ENCODE measurements around the gene TPST2. TPM values are rescaled to one million over a fixed set of nuclear protein-coding genes. Genes with fewer than 3 reads are reported as not detected.
A peak's percentile ranks its signal among the peaks of the same experiment; 100 is the strongest.

Gene TPST2
- total RNA-seq, result 10 to 100 TPM; 16.7 to 44.8 (median 20.6) TPM
- 10 to 100 TPM; 14.4 to 30.5 TPM for polyA plus RNA-seq
- 23.3 reads per million, percentile 54 among the genes with 10 or more reads in this experiment for total RNA-seq

DNA sequence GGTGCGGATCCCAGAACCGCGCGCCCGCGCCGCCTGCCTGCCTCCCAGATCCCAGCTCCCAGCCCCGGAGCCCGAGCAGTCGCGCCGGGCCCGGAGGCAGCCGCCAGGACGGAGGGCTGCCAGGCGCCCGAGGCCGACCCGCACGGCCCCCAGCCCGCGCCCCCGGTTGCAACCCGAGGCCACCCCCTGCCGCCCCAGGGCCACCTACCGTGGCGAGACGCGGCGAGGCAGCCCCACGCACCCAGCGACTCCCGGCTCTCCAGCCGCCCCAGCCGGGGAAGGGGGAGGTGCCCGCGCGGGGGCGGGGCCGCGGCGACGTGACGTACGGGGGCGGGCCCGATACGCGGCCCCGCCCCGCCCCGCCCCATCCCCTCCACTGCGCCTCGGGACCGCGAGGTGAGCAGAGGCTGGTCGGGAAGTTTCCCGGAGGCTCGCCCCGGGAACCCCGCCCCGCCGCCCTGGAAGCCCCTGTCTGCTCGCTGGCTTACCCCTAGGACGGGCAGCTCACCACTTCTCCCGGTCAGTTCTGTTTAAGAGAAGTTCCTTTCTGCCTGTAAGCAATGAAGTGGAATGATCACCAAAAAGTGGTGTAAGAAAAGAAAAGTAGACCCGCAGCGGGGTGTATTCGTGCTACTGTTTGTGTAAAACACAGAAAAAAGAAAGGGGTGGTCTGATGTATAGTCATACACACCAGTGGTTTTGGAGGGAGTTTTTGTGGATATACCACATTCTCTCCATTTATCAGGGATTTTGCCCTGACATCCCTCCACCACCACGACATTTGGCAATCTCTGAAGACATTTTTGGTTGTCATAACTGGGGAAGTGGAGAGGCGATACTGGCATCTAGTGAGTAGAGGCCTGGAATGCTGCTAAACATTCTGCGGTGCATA lies at the start of gene TPST2:
Gene TPST2 (minus strand): TSS at position 288 of the 892 bp plus-strand sequence. CDS start 48,502 bp downstream, outside the sequence.
- H3K9me3 ChIP-seq (ENCODE audit: control insufficient read depth in 2 of 3, low read length in 3 of 3), result no peaks in the 10 kb centered on the region
- Mint-ChIP-seq H3K27ac (peak within 1 kb of the TSS; percentile 85 to 93 (median 91)), H3K9me3 (no peaks in the 10 kb centered on the region), H3K36me3 (peaks cover 0 to 13% (median 0%) of the 10 kb centered on the region in 5 donors), H3K4me3 (peak within 1 kb of the TSS; percentile 90 to 97 (median 94)), H3K27me3 (no peaks in the 10 kb centered on the region), H3K4me1 (peaks cover 32 to 79% (median 73%) of the 10 kb centered on the region in 7 donors)
- H3K27ac ChIP-seq (ENCODE audit: low read depth, low read length), result peak within 1 kb of the TSS; percentile 79
- peak within 1 kb of the TSS; percentile 92 for H3K4me3 ChIP-seq (ENCODE audit: low read length)
- no peaks in the 10 kb centered on the region for H3K27me3 ChIP-seq (ENCODE audit: control insufficient read depth in 2 of 2, insufficient read depth in 2 of 2, low read length in 2 of 2)
- CTCF ChIA-PET, result no interaction called here
- intact Hi-C loops (cut with micrococcal nuclease), result loop anchor here (1.0 to 5.0 kb wide), 11 partner anchors 11 to 163 kb away; partner anchors contain the start of genes ASPHD2 (in 2 of the 2), TFIP11 (in 2 of the 2), HPS4 (in 1 of the 2) and SRRD (in 1 of the 2)
- ATAC-seq, result peak; percentile 95
- DNase-seq, result peak; percentile 70 to 90 (median 76)
- H3K4me1 ChIP-seq (ENCODE audit: control insufficient read depth in 2 of 2, insufficient read depth in 2 of 2, low read length in 2 of 2), result peaks cover 40 to 53% of the 10 kb centered on the region in 2 donors
- POLR2A ChIA-PET, result interaction anchor here (0.7 to 2.5 kb wide), 3 partner anchors 13 to 107 kb away, joined by 3 to 10 read pairs (median 3); partner anchors contain the start of genes HPS4 and SRRD
- H3K36me3 ChIP-seq (ENCODE audit: control insufficient read depth in 2 of 3, insufficient read depth in 3 of 3, low read length in 3 of 3), result no peaks in the 10 kb centered on the region

- ChIA-PET CTCF (no interaction called here), POLR2A (no interaction called here)
- intact Hi-C loops (cut with micrococcal nuclease), result no loop called here
- Histone ChIP-seq H3K36me3 (ENCODE audit: control insufficient read depth in 2 of 3, insufficient read depth in 3 of 3, low read length in 3 of 3) (no peaks in the 10 kb centered on the region), H3K9me3 (ENCODE audit: control insufficient read depth in 2 of 3, low read length in 3 of 3) (no peaks in the 10 kb centered on the region), H3K27me3 (ENCODE audit: control insufficient read depth in 2 of 2, insufficient read depth in 2 of 2, low read length in 2 of 2) (no peaks in the 10 kb centered on the region), H3K4me3 (ENCODE audit: low read length) (no peak overlapping the region), H3K27ac (ENCODE audit: low read depth, low read length) (no peak overlapping the region), H3K4me1 (ENCODE audit: control insufficient read depth in 2 of 2, insufficient read depth in 2 of 2, low read length in 2 of 2) (peaks cover 0 to 9% of the 10 kb centered on the region in 2 donors)
- peaks cover 0 to 3% (median 0%) of the 10 kb centered on the region in 5 donors for H3K36me3 Mint-ChIP-seq
- H3K4me3 Mint-ChIP-seq, result no peak overlapping the region
- H3K4me1 Mint-ChIP-seq, result peaks cover 0 to 34% (median 0%) of the 10 kb centered on the region in 7 donors
- DNase-seq (no peak), ATAC-seq (no peak)
- no peak overlapping the region for H3K27ac Mint-ChIP-seq
- peaks cover 0 to 7% (median 0%) of the 10 kb centered on the region in 5 donors for H3K27me3 Mint-ChIP-seq
- peaks cover 0 to 3% (median 0%) of the 10 kb centered on the region in 11 donors for H3K9me3 Mint-ChIP-seq
Observed at GRCh38 chr22:26636296-26636695, 46.4 kb upstream of the TPST2 start.

- Histone ChIP-seq H3K36me3 (ENCODE audit: control insufficient read depth in 2 of 3, insufficient read depth in 3 of 3, low read length in 3 of 3) (no peaks in the 10 kb centered on the region), H3K9me3 (ENCODE audit: control insufficient read depth in 2 of 3, low read length in 3 of 3) (no peaks in the 10 kb centered on the region), H3K27me3 (ENCODE audit: control insufficient read depth in 2 of 2, insufficient read depth in 2 of 2, low read length in 2 of 2) (no peaks in the 10 kb centered on the region), H3K4me3 (ENCODE audit: low read length) (no peak overlapping the region), H3K4me1 (ENCODE audit: control insufficient read depth in 2 of 2, insufficient read depth in 2 of 2, low read length in 2 of 2) (no peaks in the 10 kb centered on the region), H3K27ac (ENCODE audit: low read depth, low read length) (no peak overlapping the region)
- H3K4me1 Mint-ChIP-seq, result peaks cover 0 to 23% (median 0%) of the 10 kb centered on the region in 7 donors
- ChIA-PET CTCF (no interaction called here), POLR2A (no interaction called here)
- intact Hi-C loops (cut with micrococcal nuclease), result no loop called here
- ATAC-seq (no peak), DNase-seq (no peak)
- H3K4me3 Mint-ChIP-seq, result no peak overlapping the region
- no peak overlapping the region for H3K27ac Mint-ChIP-seq
- H3K36me3 Mint-ChIP-seq, result peaks cover 0 to 3% (median 0%) of the 10 kb centered on the region in 5 donors
- peaks cover 0 to 2% (median 0%) of the 10 kb centered on the region in 11 donors for H3K9me3 Mint-ChIP-seq
- peaks cover 0 to 7% (median 0%) of the 10 kb centered on the region in 5 donors for H3K27me3 Mint-ChIP-seq
Observed at GRCh38 chr22:26635117-26635516, 45.2 kb upstream of the TPST2 start.

DNA sequence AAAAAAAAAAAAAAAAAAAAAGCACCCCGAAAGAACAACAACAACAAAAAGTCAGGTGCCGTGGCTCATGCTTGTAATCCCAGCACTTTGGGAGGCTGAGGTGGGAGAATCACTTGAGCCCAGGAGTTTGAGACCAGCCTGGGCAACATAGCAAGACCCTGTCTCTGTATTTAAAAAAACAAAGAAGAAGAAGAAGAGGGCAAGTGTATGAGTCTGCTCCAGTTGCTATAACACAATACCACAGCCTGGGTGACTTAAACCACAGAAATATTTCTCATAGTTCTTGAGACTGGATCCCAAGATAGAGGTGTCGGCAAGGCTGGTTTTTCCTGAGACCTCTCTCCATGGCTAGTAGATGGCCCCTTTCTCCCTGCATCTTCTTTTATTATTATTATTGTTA lies 44.3 kb upstream of the TPST2 start:
- no peaks in the 10 kb centered on the region for H3K4me1 ChIP-seq (ENCODE audit: control insufficient read depth in 2 of 2, insufficient read depth in 2 of 2, low read length in 2 of 2)
- Mint-ChIP-seq H3K27ac (no peak overlapping the region), H3K4me1 (peaks cover 0 to 19% (median 0%) of the 10 kb centered on the region in 7 donors), H3K27me3 (peaks cover 0 to 7% (median 0%) of the 10 kb centered on the region in 5 donors), H3K36me3 (peaks cover 0 to 3% (median 0%) of the 10 kb centered on the region in 5 donors), H3K4me3 (no peak overlapping the region), H3K9me3 (peaks cover 0 to 2% (median 0%) of the 10 kb centered on the region in 11 donors)
- H3K9me3 ChIP-seq (ENCODE audit: control insufficient read depth in 2 of 3, low read length in 3 of 3), result no peaks in the 10 kb centered on the region
- CTCF ChIA-PET, result no interaction called here
- H3K36me3 ChIP-seq (ENCODE audit: control insufficient read depth in 2 of 3, insufficient read depth in 3 of 3, low read length in 3 of 3), result no peaks in the 10 kb centered on the region
- intact Hi-C loops (cut with micrococcal nuclease), result no loop called here
- no peak overlapping the region for H3K4me3 ChIP-seq (ENCODE audit: low read length)
- no peaks in the 10 kb centered on the region for H3K27me3 ChIP-seq (ENCODE audit: control insufficient read depth in 2 of 2, insufficient read depth in 2 of 2, low read length in 2 of 2)
- H3K27ac ChIP-seq (ENCODE audit: low read depth, low read length), result no peak overlapping the region
- POLR2A ChIA-PET, result no interaction called here
- DNase-seq, result no peak
- no peak for ATAC-seq

GRCh38 chr22:26632422-26633155 lies 42.7 kb upstream of the TPST2 start:
- Histone ChIP-seq H3K4me1 (ENCODE audit: control insufficient read depth in 2 of 2, insufficient read depth in 2 of 2, low read length in 2 of 2) (peaks cover 0 to 9% of the 10 kb centered on the region in 2 donors), H3K27ac (ENCODE audit: low read depth, low read length) (no peak overlapping the region), H3K27me3 (ENCODE audit: control insufficient read depth in 2 of 2, insufficient read depth in 2 of 2, low read length in 2 of 2) (no peaks in the 10 kb centered on the region), H3K4me3 (ENCODE audit: low read length) (no peak overlapping the region), H3K36me3 (ENCODE audit: control insufficient read depth in 2 of 3, insufficient read depth in 3 of 3, low read length in 3 of 3) (no peaks in the 10 kb centered on the region), H3K9me3 (ENCODE audit: control insufficient read depth in 2 of 3, low read length in 3 of 3) (no peaks in the 10 kb centered on the region)
- peaks cover 0 to 2% (median 0%) of the 10 kb centered on the region in 11 donors for H3K9me3 Mint-ChIP-seq
- no peak overlapping the region for H3K4me3 Mint-ChIP-seq
- ChIA-PET CTCF (no interaction called here), POLR2A (interaction anchor here (0.8 to 1.1 kb wide), 2 partner anchors 124 to 131 kb away, joined by 3 read pairs; no protein-coding TSS in a partner anchor)
- intact Hi-C loops (cut with micrococcal nuclease), result no loop called here
- H3K27ac Mint-ChIP-seq, result peak overlapping the region in 1 of 9 donors; percentile 18
- H3K36me3 Mint-ChIP-seq, result peaks cover 0 to 3% (median 0%) of the 10 kb centered on the region in 5 donors
- DNase-seq (no peak), ATAC-seq (no peak)
- H3K4me1 Mint-ChIP-seq, result peaks cover 0 to 20% (median under 1%) of the 10 kb centered on the region in 7 donors
- peaks cover 0 to 7% (median 0%) of the 10 kb centered on the region in 5 donors for H3K27me3 Mint-ChIP-seq

DNA sequence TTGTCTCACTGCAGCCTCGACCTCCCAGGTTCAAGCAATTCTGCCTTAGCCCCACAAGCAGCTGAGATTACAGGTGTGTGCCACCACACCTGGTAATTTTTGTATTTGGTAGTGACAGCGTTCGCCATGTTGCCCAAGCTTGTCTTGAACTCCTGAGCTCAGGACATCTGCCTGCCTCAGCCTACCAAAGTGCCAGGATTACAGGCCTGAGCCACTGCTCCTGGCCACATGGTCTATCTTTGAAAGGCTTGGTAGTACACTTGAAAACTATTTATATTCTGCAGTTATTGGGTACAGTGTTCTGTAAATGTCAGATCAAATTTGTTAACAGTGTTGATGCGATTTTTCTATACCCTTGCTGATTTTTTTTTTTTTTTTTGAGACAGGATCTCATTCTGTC lies 41.4 kb upstream of the TPST2 start:
- CTCF ChIA-PET, result no interaction called here
- peaks cover 0 to 7% (median 0%) of the 10 kb centered on the region in 5 donors for H3K27me3 Mint-ChIP-seq
- no peak overlapping the region for H3K27ac Mint-ChIP-seq
- no peak for ATAC-seq
- Histone ChIP-seq H3K27ac (ENCODE audit: low read depth, low read length) (no peak overlapping the region), H3K4me1 (ENCODE audit: control insufficient read depth in 2 of 2, insufficient read depth in 2 of 2, low read length in 2 of 2) (peaks cover 0 to 9% of the 10 kb centered on the region in 2 donors), H3K9me3 (ENCODE audit: control insufficient read depth in 2 of 3, low read length in 3 of 3) (no peaks in the 10 kb centered on the region), H3K4me3 (ENCODE audit: low read length) (no peak overlapping the region), H3K36me3 (ENCODE audit: control insufficient read depth in 2 of 3, insufficient read depth in 3 of 3, low read length in 3 of 3) (no peaks in the 10 kb centered on the region), H3K27me3 (ENCODE audit: control insufficient read depth in 2 of 2, insufficient read depth in 2 of 2, low read length in 2 of 2) (no peaks in the 10 kb centered on the region)
- DNase-seq, result no peak
- peaks cover 0 to 3% (median 0%) of the 10 kb centered on the region in 5 donors for H3K36me3 Mint-ChIP-seq
- POLR2A ChIA-PET, result interaction anchor here (0.9 kb wide), 1 partner anchor 10 kb away, joined by 5 read pairs; no protein-coding TSS in a partner anchor
- peaks cover 0 to 26% (median 4%) of the 10 kb centered on the region in 7 donors for H3K4me1 Mint-ChIP-seq
- intact Hi-C loops (cut with micrococcal nuclease), result no loop called here
- H3K9me3 Mint-ChIP-seq, result peaks cover 0 to 2% (median 0%) of the 10 kb centered on the region in 11 donors
- no peak overlapping the region for H3K4me3 Mint-ChIP-seq

Measured in naive thymus-derived CD4-positive, alpha-beta T cell (primary cell).